OCI-LY1 (cell line): Measurements from ENCODE around the gene TTPAL.

Experiments used
- CTCF ChIP-seq: fragments of 200-600 bp; sonication (generic), shearing (Covaris generic); IDR thresholded peaks from 2 replicates; pipeline ENCODE4 v1.5.1; 2017; ENCODE audit warnings: mild to moderate bottlenecking, antibody characterized with exemption, low read length, moderate library complexity, mixed read lengths
- EZH2 ChIP-seq: fragments of 200-600 bp; sonication (generic), shearing (Covaris generic); IDR thresholded peaks from 2 replicates; pipeline ENCODE4 v1.8.0; 2017; ENCODE audit warnings: borderline replicate concordance, mixed run types, mild to moderate bottlenecking, antibody characterized with exemption, low read length, moderate library complexity, mixed read lengths

DNA sequence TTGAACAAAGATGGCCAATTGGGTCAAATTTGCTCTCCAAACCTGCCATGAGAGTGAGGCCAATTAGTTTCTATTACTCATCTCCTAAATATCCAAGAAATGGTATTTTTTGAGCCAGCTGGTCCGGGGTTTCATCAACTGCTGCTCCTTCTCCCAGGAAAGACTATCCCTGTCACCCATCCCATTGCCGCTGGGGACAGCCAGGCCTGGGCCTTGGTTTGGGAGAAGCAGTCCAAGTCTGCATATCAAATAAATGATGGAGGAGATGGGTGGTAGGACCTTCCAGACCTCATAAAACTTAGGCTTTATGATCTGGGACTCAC lies 46.7 kb upstream of the TTPAL start:
- TF ChIP-seq EZH2 = no peak
- no peak for TF ChIP-seq CTCF
